ENCODE measurements around the gene GPR39. TPM values are rescaled to one million over a fixed set of nuclear protein-coding genes. Genes with fewer than 3 reads are reported as not detected.

Gene GPR39
- total RNA-seq, 1 donor from 2014 or later: 13.2 TPM

DNA sequence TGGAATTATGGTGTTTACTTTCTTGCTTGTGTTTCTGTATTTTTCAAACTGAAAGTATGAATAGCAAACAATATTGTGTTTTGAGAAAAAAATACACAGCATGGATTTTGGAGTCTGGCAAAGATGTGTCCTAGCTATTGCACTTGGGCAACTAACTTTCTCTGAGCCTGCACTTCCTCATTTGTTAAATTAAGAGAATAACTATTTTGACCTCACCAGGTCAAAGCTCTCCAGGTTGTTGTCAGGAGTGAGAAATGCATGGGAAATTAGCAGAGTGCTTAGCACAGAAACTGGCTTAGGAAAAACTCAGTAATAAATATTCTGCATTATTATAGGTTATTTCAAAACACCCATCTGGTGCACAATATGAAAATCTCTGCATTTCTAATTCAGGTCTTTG is 225.2 kb downstream of the GPR39 start:
- DNase-seq (ENCODE audit: low spot score): no peak

DNA sequence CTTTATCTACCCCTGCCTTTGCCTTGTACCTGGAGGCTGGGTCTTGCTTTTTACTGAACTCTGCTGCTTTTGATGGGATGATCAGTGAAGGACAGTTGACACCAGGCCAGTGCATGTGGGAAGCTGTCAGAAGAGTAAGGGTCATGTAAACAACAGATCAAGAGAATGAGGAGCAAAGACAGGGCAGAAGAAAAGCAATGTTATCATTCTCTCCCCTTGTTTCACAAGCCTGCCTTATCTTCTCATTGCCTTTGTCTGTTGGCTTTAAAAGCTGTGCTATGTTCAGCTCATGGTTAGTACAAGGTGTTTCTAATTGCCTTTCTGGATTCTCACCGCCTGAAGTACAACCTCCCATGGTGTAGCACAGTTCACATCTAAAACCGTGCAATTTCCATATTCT is 225.8 kb downstream of the GPR39 start:
- no peak for DNase-seq (ENCODE audit: low spot score)

DNA sequence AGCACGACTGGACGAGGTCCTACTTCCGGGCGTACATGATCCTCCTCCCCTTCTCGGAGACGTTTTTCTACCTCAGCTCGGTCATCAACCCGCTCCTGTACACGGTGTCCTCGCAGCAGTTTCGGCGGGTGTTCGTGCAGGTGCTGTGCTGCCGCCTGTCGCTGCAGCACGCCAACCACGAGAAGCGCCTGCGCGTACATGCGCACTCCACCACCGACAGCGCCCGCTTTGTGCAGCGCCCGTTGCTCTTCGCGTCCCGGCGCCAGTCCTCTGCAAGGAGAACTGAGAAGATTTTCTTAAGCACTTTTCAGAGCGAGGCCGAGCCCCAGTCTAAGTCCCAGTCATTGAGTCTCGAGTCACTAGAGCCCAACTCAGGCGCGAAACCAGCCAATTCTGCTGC is 228.6 kb downstream of the GPR39 start:
- no peak for DNase-seq (ENCODE audit: low spot score)

DNA sequence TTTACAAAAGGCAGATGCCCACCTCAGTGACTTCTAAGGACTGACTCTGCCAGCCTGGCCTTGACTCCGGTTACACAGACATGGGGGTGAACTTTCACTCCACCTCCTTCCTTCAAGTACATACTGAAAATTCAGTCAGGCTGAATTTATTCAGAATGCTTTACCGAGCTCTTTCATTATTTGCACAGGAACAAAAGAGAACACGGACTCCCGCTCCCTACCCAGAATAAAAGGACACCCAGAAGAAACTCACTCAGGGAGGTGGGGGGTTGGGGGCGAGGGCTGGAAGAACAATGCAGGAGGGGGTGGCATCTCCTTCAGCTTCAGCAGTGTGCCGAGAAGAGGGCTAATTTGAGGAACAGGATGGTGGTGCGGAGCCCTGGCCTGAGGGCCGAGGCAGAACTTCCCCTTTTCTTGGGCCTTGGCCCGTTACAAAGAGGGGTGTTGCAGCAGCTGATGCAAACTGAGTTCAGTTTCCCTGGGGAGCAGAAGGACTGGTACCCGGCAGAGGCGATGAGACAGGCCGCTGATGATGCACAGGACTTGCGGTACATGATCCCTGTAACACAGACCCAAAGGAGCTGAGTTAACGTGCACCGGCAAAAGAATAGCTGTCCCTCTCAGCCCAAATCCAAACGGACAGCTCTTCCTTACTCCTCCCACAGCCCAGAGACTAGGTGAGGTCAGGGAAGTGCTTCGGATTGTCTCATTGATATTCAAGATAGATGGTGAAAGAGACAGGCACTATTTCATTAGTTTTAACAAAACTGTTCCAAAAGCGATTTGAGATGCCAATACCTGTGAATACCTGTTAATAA is 229.3 kb downstream of the GPR39 start:
- no peak for DNase-seq (ENCODE audit: low spot score)

DNA sequence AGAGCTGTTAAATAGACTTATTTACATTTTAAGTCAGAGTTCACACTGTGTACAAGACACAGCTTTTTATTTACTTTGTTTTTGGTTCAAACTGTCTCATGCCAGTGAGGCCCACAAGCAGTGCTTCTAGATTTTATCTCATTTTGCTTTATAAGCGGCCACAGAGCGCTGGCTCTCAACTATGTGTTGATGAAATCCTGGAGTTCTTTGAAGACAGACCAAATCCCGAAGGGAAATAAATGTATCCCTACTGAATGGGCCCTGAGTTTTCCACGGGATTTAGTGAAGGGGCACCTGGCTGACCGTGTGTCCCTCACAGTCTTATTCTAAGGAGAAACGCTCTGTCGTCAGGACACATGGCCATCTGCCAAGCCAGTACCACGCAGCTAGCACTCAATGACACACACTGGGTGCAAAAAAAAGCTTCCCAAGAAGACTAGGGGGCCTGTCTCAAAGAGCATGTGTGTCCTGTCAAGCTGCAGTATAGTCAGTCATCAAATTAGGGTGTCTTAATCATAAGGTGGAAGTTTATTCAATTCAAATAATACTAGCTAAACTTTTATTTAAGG is 230.0 kb downstream of the GPR39 start:
- DNase-seq (ENCODE audit: low spot score): no peak

DNA sequence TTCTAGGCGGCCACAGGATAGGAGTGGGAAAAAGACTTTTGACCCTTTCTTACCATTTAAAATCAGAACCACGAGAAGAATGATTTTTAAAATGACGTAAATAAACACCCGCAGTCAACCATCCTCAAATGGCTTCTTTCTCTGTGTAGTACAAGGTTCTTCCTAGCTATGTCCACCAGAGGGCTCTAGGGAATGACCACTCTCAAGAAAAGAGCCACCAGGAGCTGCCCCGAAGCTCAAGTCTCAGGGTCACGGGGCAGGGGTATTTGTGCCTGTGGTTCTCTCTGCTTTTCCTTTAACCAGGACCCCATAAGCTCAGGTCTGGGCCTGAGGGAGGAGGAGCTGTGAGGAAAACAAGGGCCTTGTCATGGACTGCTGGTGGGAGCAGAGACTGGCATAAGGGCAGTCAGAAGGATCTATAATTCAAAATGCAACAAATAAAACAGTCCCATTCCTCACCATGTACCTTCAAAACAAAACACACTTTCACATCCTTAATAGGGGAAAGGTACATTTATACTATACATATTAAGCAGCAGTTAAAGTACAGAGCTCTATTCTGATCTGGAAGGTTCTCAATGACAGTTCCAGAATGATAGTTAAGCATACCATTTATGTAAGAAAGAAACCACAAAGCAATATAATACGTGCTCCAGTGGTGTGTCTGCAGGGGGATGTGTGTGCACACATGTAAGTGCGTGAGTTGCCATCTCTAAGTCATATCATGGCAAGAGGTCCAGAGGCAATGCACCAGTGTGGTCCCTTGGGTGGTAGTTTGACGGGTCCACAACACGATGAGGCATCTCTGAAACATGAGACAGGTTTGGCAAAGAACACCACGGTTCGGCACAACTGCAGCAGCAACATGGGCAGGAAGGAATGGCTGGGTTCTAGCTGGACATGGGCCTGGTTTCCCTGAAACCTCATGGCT is 234.8 kb downstream of the GPR39 start:
- DNase-seq (ENCODE audit: low spot score): no peak

DNA sequence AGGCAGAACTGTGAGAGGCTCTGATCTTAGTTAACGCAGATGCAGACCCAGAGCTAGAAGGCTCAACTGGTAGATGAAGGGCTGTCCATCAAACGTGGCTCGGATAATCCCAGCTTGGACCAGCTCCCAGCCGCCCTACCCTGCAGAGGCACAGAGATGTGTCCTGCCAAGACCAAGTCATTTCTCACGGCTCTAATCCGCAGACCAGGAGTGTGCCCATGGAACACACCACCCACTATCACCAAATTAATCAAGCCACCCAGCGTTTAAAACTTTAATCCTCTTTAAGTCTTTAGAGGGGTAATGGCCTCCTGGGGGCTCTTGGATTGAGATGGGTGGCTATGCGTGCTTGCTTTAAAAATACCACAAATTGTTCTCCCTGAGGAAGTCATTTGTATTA is 235.9 kb downstream of the GPR39 start:
- no peak for DNase-seq (ENCODE audit: low spot score)

DNA sequence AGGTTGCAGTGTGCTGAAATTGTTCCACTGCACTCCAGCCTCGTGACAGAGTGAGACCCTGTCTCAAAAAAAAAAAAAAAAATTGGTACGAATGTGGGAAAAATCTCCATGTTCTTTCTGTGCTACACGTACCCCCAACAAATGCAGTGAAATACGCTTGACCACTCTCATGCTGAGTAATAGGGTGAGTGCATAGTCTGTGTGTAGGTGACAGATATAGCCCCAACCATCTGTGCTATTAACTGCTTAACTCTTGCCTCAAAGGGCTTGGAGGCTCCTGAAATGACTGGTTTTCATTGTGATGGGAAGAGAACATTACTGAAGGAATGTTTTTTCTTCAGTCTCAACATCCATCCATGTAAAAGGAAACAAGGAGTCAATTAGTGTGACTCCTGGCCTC is 237.7 kb downstream of the GPR39 start:
- no peak for DNase-seq (ENCODE audit: low spot score)

DNA sequence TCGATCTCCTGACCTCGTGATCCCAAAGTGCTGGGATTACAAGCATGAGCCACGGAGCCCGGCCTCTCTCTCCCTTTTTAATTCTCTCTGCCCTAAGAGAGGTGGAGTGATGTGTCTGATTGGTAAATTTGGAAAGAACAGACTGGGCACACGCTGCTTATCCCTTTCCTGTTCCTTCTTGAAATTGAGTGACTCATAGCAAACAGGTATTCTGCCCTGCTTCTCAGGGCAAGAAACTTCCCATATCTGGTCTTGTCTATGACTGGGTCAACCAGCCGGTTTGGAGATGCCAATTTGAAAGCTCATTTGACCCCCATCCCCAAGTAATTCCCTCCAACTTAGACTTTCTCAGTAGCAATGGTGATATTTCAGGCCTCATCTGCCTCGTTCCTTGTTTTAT is 238.4 kb downstream of the GPR39 start:
- no peak for DNase-seq (ENCODE audit: low spot score)

DNA sequence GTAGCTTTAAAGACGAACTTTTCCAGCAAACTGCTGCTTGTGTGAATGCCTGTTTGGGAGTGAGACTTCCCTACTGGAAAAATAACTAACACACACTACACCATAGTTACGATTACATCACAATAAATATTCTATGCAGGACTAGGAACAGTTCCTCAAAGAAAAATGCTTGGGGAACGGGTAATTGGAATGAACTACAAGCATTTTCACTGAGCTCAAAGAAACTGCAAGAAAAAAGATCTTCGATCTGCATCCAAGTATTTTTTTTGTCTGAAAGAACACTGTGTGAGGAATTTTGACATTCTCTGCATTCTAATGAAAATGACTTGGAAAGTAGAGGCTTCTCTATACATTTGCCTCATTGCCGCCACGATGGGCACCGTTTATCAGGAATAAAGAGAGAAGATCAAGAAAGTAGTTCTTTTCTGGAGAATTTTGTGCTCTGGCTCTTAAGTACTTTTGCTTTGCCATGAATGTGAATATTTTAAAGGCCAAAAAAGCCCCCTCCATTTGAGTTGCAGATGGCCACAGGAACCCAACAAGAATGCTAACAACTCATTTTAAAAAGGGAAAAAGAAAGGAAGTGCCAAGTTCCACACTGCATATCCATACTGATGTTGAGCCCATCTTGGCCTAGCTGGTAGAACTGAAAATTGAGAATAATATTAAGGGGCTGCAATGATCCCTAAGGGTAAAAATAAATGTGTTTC is 239.8 kb downstream of the GPR39 start:
- DNase-seq (ENCODE audit: low spot score): no peak

DNA sequence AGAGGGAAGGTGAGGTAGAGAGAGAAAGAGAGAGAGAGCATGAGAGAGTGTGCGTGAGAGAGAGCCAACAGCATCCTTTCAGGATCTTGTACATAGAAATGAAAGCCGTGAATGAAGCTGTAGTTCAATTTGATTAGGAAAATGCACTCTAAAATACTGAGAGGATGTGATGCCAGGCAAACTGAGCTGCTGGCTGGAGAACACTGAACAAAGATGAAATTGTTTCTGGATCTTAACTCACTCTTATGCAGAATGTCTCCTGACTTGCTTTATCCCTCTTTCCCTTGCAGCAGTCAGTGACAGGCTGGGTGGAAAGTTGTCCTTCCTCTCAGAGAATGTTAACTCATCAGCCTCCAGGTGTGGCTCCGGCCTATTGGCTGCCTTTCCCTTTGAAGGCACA is 242.7 kb downstream of the GPR39 start:
- no peak for DNase-seq (ENCODE audit: low spot score)

DNA sequence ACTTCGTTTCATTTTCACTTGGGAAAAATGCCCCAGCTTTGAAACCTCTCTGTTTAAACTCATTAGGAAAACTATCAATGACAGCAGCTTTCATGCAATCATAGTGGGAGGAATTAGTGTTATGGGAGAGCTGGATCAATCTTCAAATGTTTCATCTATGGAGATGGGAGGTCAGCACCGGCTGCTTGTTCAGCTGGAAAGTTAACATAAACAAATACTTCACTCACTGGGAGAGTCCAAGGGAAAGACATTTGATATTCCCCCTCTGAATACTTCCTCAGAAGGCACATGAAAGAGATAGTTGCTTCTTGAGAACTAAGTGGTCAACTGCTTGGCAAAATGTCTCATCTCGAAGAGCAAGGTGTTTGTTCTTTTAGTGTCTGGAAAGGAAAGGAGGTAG is 246.1 kb downstream of the GPR39 start:
- DNase-seq (ENCODE audit: low spot score): no peak

DNA sequence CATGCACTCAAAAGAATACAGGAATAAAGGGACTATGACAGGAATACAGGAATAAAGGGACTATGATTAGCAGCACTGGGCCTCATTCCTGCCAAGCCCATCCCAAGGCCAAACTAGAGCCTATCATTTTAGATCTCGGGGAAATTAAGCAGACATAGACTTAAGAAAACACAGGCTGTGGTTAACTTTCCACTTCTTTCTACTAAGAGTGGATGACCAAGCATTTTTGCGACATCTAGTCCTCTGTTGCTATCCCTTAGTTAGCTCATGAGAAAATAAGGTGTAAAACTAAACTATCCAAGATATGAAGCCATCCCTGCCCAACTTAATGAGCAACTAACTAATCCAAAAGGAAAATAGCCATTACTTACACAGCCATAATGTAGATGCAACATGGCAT is 247.5 kb downstream of the GPR39 start:
- no peak for DNase-seq (ENCODE audit: low spot score)

DNA sequence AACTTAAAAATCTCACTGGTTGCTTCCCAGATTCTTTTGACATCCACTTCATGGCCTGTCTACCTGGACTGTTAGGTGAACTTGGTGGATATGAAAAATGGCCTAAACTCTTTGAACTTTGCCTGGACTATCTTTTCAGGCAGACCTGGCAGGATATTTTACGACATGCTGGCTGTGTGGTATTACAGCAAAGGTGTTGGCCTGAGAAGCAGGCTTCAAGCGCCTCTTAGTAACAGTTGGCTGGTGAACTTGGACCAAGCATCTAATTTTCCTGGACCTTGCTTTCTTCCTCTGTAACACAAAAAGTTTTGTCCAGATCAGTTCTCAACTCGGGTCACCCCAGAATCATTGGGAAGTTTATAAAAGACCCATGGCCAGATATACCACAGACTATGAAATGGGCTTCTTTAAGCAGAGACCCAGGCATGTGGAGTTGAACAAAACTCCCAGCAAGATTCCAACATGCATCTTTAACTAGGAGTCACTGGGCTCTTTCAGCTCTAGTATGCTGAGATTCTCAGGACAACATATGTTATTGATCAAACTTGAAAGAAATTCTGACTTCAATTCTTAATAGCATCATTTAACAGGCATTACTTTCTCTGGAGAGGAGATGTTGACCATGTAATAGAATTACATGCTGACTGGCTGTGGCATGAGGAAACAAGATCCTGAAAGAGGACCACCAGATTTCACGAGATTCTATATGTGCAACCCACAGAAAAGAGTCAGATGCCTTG is 249.0 kb downstream of the GPR39 start:
- DNase-seq (ENCODE audit: low spot score): no peak

DNA sequence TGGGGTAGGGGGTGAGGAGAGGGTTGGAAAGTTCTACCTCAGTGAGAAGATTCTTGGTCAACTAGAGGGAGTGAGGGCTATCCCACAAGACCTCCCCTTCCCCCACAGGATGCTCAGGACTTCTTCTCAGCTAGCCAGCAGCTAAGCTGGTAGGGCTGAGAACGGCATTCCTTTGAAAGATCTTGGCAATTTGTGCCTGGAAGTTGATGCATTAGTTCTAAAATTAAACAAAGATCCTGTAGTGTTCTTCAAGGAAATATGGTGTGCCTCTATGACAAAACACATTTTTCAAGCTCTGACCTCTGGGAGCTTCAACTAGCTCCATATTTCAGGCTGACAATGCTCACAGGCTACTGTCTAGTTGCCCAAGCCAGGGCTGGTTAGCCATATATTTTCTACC is 251.1 kb downstream of the GPR39 start:
- no peak for DNase-seq (ENCODE audit: low spot score)

DNA sequence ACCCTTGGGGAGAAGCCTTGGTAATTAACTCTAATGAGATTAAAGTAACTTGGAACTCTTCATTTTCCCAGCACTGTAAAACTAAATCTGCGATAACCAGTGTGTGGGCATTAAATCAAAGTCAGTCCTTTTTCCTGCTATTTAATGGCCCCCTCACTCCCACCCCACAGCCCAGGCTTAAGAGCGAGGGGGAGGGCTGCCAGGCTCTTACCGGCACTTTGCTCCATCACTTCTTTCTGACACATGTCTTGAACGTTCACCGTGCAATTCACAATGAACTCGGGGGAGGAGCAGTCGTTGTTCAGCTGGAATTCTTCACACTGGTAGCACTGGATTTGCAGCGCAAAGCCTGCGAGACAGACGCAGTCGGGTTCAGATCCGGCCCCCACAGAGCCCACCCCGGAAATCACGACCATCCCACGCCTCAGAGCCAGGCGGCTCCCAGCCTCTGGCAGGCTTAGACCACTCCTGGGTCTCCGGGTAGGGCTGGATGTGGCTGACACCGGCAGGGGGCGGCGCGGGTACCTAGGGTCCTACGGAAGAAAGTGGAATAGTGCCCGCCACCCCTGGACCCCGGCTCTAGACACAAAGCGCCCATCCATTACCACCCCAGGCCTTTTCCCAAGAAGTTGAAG is 251.7 kb downstream of the GPR39 start:
- DNase-seq (ENCODE audit: low spot score): no peak

DNA sequence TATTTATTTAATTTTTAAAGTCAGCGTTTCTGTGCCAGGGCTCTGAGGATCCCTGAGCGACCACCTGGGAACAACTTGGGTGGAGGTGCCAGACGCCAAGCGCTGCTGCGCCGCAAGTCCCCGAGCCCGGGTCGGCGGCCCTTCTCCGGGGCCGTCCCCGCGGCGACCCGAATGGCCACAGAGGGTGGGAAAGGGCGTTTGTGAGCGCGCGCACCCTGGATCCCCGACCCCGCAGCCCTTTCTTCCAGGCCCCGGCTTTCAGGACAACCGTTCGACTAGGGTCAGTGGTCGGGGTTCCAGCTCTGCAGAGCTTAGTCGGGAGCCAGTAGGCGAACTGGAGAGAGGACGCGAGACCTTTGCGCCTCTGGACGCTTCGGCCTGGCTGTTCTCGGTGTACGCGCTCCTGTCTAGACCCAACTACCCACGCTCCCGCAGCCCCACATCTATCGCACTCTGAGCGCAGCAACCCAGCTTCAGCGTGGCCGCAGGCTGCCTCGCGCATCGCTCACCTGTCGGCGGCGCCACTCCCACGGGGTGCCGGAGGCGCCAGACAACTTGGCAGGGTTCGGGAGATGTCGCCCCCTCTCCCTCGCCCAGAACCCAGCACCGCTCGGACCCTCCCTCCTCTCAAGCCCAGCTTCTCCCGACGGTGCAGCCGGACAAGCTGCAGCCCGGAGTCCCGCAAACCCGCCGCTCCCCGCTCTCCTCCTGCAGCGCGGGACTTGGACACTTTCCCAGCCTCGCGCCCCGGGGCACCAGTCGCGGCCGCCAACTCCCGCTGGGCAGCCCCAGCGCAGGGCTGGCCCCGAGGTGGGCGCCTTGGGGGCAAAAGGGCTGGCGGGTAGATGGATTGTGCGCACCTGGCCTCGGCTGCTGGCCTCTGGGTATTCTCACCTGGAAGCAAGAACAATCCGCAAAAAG is 252.6 kb downstream of the GPR39 start:
- no peak for DNase-seq (ENCODE audit: low spot score)

DNA sequence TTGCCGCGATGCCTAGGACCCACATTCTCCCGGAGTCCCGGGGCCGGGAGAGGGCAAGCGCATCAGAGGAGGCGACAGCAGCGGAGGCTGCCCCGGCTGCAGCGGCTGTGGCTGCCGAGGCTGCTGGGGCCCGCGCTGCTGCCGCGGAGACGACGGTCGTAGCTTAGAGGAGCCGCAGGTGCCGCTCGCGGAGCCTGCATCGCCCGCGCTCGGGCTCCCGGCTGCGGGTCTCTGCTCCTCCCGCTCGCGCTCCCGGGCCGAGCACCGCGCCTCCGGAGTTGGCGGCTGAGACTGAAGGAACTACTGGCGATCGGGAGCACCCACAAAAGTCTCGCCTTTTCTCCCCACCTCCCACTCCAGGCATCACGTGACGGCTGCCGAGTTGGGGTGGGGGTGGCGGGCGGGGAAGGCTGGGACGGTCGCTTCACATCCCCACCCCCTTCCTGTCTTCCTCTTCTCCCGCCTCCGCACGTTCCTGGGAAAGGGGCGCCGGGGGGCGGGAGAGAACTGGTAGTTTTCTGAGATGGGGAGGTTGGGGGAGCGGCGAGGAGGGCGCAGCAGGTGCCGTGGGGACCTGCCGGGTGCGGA is 253.4 kb downstream of the GPR39 start, which contains the start of gene LYPD1:
LYPD1 (minus strand) TSS at position 298 of the 588 bp plus-strand sequence; CDS start at position 25, 273 bp downstream.
- no peak for DNase-seq (ENCODE audit: low spot score)

DNA sequence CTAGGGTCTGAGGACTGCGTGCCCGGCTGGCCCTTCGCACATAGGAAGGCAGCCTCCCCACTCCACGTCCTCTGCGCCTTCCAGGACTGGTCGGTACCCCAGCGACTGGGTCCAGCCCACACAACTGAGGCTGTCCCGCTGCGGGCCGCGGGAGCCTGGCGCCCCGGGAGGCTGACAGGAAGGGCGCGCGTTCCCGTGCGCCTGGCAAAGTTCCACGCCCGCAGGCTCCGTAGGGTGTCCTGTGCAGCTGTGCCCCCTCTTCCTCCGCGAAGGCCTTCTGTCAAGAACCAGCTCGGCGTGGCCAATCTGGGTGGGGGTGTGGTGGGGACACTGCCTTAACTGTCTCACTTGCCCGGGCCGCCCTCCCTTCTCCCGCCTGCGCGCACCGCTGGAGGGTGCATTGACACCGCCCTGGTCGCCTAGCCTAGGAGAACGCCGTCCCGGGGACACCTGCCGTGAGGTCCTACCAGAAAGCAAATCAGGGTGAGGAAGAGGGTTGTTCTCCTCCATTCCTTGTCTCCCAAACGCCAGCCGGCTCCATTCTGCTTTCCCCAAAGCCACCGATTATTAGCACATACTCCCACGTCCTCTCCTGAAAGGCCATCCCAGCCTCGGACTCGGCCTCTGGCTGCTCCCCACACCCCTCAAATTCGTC is 254.0 kb downstream of the GPR39 start:
- DNase-seq (ENCODE audit: low spot score): no peak
